Caki2 (cell line): ENCODE data around the gene IRF2BPL. TPM values are rescaled to one million over a fixed set of nuclear protein-coding genes. Genes with fewer than 3 reads are reported as not detected.

Experiments used
- DNase-seq: peaks from one replicate; pipeline ENCODE4 v3.0.0-alpha.2; 2015; ENCODE audit warnings: low read depth
- in situ Hi-C: cut with HindIII; loops from 2 replicates; pipeline ENCODE4 v1.10.0; 2016; ENCODE audit warnings: low sequenced_read_pairs, low pct_unique_long_range_greater_than_20kb, mixed read lengths
- total RNA-seq: library from RNA; depleted of rRNA; stranded (reverse); fragments of >200 nt; shearing (Covaris generic); gene quantifications from 2 replicates; pipeline ENCODE4 v1.2.3, GENCODE V29; 2014; ENCODE audit warnings: low replicate concordance

Gene IRF2BPL
- total RNA-seq, 1 experiment from 2014 or later = 55.8 TPM

DNA sequence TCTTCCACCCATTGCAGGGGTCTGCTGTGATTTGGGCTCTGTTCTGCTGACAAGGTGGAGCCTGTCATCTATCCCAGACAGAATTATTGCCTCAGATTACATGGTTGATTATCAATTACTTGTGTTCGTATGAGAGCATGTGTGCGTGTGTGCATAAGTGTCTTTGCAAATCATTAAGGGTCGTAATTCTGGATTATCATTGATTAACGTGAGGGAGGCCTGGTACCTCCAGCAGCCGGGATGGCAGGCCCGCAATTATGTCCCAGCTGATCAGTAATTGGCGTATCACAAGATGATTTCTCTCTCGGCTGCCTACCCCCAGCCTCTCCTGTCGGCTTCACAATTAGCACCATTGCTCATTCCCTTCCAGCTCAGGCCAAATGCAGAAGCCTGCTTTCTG is 29.6 kb upstream of the IRF2BPL start:
- in situ Hi-C loops = no loop called here
- DNase-seq = no peak

- in situ Hi-C loops = no loop called here
- no peak for DNase-seq
These were observed 27.5 kb upstream of the IRF2BPL start for GRCh38 chr14:77055981-77056380.

DNA sequence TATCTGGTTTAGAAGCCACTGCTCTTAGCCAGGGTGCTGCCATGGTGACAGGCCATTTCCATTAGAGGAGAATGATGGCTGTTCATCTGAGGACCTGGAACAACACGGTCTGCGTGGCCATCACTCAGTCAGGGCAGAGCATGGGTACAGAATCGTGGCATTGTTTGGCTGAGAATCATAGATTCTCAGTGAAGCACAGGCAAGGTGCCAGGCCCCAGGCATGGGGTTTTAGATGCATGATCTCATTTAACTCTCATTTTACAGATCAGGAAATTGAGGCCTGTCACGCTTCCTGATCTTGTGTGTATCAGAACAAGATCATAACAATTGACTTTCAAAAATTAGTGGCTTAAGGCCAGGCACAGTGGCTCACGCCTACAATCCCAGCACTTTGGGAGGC is 26.8 kb upstream of the IRF2BPL start:
- in situ Hi-C loops = no loop called here
- DNase-seq = no peak

DNA sequence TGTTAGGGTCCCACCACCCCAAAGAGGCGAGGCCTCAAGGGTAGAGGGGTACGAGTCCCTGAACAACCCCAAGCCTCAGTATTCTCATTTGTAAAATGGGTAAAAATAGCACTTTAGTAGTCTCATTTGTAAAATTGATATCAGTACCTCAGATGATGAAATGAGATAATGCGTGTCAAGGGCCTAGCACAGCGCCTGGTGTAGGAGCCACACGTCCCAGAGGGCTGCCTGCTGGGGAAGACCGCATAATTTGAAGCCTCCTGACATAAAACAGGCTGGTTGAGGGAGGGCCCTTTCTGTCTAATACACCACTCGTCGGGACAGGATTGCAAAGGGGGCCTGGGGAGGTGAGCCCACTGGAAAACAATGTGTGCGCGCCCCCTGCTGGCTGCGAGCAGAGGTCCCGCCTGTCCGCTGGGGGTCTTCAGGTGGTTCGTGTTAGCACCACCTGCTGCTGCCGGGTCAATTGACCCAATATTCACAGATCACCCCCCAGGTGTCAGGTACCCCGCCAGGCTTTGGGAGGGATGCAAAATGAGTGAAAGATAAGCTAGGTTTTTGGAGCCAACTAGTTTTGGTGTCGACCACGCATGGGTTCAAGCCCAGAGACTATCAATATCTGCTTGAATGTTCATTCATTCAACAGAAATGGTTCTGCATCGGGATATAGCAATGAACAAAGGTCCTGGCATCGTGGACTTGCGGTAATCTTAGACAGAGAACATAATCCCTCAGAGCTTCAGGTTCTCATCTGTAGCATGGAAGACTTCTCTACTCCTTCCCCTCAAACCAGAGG is 24.7 kb upstream of the IRF2BPL start:
- no peak for DNase-seq
- in situ Hi-C loops = no loop called here

GRCh38 chr14:77052281-77053044 is 24.0 kb upstream of the IRF2BPL start:
- in situ Hi-C loops = no loop called here

GRCh38 chr14:77051116-77051515 is 22.6 kb upstream of the IRF2BPL start:
- DNase-seq = no peak
- in situ Hi-C loops = no loop called here

More at GRCh38 chr14:77052281-77053044, 24.0 kb upstream of the IRF2BPL start:
- no peak for DNase-seq

- no peak for DNase-seq
- in situ Hi-C loops = no loop called here
These were observed 18.2 kb upstream of the IRF2BPL start for GRCh38 chr14:77046721-77047120.

DNA sequence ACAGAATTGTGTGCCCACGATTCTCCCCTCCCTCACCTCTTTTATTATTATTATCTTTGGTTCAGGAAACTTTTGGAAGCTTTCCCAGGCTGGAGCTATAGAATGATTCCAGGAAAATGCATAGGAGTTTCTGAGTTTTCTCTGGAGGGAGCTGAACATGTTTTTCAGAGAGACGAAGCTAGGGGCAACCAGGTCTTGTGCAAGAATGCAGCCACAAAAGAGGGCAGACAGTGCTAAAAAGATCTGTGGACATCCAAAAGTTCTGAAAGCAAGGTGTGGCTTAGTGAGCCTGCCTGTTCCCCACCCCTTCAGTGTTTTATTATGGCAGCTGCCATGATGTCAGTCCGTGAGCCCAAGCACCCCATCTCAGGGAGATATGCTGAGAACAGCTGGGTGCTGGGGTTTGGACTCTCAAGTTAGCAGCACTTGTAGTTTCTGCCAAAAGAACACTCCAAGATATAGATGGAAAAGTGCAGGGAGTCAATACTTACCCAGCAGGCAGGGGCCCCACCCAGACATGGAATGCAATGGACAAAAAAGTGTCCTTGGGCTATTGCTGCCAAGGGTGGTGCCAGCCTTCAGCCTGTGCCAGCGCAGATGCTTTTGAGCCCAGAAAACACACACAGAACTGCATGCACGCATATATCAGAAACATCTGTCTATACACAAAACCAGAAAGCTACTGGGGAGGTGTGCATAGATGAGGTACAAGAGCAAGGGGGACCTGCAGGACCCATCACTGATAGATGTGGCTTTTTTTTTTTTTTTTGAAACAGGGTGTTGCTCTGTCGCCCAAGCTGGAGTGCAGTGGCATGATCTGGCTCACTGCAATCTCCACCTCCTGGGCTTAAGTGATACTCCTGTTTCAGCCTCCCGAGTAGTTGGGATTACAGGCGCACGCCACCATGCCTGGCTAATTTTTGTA is 17.0 kb upstream of the IRF2BPL start:
- in situ Hi-C loops = no loop called here
- DNase-seq = no peak

- in situ Hi-C loops = no loop called here
- DNase-seq = no peak
These were observed 16.3 kb upstream of the IRF2BPL start for GRCh38 chr14:77044783-77045237.

- DNase-seq = no peak
- in situ Hi-C loops = no loop called here
These were observed 15.5 kb upstream of the IRF2BPL start for GRCh38 chr14:77043984-77044485.

DNA sequence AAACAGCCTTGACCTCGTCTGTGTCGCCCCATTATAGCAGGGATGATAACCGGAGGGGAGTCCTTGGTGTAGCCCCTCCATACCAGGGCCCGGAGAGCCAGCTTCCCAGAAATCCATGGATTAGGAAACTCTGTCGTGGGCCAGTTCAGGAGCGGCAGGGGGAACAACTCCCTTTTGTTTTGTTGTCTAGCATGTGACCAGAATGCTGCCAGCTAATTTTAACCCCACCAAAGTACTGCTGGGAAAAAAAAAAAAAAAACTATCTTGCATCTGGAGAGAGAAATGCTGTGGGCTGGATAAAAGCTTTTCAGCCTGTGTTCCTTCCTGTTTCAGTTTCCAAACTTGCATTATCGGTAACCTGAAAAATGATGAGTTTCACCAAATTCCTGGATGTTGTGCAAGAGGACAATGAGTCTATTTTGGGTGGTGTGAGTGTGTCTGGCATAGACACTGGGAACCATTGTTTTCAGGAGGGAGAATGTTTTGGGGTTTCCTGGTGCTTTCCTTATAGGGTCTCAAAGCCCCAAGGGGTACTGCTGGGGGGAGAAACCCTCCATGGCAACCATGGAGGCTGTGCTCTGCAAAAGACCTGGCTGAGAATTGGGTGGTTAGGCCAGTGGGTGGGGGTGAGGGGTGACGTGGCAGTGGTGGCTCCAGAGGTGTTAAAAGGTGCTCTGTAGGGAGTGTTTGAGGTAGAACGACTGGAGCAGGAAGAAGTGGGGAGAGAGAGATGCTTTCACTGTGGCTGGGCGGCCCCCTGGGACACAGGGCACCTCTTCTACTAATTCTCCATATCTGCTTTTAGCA is 14.9 kb upstream of the IRF2BPL start:
- in situ Hi-C loops = no loop called here
- no peak for DNase-seq

- no peak for DNase-seq
- in situ Hi-C loops = no loop called here
These were observed 13.5 kb upstream of the IRF2BPL start for GRCh38 chr14:77041881-77042545.

DNA sequence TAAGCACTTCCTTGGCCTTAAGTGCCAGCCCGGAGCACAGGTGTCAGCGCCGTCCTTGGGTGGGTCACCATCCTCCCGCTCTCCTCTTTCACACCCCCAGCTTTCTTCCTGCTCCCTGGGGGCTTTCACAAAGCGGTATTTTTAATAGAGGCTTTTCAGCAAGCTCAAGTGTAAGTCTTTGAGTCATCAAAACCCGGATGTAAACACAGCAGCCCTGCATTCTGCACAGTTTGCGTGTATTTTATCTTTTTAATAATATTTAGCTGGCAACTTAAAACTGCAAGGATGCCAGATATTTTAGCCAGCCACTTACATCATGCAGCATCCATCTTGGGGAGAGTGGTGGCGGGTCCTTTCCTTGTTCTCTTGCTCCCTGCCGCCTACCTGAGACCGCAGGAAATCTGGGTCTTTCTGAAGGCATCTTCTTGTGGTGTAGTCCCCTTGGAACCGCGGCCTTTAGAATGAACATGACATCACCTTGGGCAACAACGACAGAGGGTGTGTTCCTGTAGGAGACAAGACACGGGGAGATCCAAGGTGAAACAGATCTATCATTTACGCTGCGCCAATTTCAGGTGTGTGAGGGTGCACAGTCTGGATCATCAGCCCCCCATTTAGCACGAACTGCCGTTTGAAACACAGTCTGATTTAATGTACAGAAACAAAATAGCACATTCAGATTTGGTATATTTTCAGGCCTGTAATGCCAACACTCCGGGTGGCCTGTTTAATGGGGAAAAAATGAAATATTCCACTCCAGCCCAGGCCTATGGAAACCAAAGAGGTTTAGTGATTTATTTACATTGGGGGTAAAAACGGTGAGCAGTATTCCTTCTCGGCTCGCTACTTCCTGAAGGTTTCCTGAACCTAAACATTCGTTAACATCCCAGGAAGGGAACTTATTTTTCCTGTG is 12.5 kb upstream of the IRF2BPL start:
- no peak for DNase-seq
- in situ Hi-C loops = no loop called here

- peak; percentile 99 for DNase-seq
- in situ Hi-C loops = no loop called here
These were observed 11.7 kb upstream of the IRF2BPL start for GRCh38 chr14:77040059-77040740.

- no peak for DNase-seq
- in situ Hi-C loops = no loop called here
These were observed 11.0 kb upstream of the IRF2BPL start for GRCh38 chr14:77039285-77040058.
